GM19463 (cell line): ENCODE results near the gene AKR1A1.

ENCODE experiments used
- ATAC-seq: cut with Tn5 transposase; IDR thresholded peaks from one replicate; pipeline ENCODE4 v1.9.1; 2021; ENCODE audit warnings: mild to moderate bottlenecking, moderate library complexity; ENCODE audit not compliant: unreplicated experiment

The AKR1A1 gene

GRCh38 chr1:45612941-45613579 is 62.4 kb downstream of the AKR1A1 start:
- ATAC-seq = no peak

- no peak for ATAC-seq
Observed at GRCh38 chr1:45615885-45616284, 65.3 kb downstream of the AKR1A1 start.

DNA sequence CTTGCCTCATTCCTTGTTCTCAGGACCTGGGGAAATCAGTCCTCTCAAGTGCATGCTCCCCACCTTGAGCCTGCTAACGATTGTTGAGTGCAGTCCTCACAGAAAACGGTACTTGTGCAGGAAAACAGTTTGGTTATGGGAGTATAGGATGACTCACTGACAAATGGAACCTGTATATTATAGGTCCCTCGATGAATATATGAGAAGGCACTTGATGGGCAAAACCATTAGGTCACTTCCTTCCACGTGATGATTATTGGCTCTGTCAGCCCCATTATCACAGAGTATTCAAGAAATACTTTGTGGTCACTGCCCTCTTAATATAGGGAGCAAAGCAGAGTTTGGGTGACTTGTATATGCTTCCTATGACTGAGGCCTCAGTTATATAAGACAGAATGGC is 67.0 kb downstream of the AKR1A1 start:
- ATAC-seq = no peak

DNA sequence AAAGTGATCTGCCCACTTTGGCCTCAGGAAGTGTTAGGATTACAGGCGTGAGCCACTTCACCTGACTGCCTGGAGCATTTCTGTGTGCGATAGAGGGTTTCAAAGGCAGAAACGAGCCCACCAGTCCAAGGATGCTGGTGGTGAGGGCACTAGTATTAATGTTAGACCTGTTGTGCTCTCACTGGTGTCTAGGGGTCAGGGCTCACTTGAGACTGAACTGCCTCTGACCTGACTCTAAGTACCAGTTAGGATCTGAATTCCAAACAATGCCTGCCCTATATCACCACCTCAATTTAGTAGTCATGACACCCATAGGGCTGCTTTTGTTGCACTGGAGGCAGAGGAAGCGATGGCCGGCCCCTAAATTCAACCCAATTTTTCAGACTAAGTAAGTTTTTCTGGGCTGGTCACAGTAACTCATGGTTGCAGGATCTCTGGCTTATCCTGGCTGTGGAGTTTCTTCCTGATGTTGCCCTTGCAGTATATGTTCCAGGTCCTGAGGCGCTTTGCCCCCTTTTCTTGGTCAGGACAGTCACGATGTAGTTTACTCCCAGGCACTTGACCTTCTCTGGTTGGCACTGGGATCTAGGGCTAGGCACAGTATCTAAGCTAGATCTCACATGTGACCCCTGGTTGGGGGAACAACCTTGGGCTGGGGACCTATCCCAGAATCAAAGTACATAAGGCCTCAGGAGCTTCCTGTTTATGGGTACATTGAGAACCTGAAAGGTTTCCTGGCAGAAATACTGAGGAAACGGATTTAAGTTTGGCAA is 68.7 kb downstream of the AKR1A1 start:
- ATAC-seq = no peak
